Measurements from ENCODE around the gene KCNT1.
A peak's percentile ranks its signal among the peaks of the same experiment; 100 is the strongest.

KCNT1 gene

DNA sequence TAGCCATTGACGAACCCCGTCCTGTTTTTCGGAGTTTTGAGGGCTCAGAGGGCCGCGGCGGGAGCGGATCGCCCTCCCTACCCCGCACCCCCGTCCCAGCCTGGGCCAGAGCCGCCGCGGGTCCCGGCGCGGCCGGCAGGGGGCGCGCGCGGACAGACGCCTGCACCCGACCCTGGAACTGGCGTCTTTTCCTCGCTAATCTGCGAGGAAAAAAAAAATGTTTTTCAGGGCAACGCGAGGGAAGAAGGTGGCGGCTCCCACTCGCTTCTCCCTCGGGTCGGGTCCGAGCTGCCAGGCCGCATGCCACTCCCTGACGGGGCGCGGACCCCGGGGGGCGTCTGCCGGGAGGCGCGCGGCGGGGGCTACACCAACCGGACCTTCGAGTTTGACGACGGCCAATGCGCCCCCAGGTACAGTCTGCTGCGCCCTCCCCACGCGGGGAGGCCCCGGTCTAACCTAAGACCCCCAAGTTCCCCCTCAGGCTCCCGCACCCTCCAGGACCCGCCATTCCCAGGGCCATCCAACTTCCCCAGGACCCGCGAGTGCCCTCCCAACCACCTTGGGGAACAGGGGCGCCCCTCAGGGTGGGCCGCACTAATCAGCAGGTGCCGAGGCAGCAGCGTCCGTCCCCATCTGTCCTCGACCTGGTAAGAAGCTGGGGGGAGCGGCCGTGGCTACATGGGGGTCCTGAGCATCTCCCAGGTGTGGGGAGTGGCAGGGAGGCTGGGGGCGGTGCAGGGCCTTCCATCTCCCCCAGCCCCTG lies at the start of gene KCNT1:
Gene KCNT1 (plus strand): TSS at position 227 of the 763 bp plus-strand sequence. CDS start 74 bp downstream, at position 301.
- no peak within 1 kb of the TSS for H3K4me3 ChIP-seq (ENCODE audit: low read depth, low read length)
- TF ChIP-seq POLR2A (IDR thresholded peaks at IDR 0.05; ENCODE audit: extremely low read depth, insufficient read length): no peak
- TF ChIP-seq, protein P1, sequence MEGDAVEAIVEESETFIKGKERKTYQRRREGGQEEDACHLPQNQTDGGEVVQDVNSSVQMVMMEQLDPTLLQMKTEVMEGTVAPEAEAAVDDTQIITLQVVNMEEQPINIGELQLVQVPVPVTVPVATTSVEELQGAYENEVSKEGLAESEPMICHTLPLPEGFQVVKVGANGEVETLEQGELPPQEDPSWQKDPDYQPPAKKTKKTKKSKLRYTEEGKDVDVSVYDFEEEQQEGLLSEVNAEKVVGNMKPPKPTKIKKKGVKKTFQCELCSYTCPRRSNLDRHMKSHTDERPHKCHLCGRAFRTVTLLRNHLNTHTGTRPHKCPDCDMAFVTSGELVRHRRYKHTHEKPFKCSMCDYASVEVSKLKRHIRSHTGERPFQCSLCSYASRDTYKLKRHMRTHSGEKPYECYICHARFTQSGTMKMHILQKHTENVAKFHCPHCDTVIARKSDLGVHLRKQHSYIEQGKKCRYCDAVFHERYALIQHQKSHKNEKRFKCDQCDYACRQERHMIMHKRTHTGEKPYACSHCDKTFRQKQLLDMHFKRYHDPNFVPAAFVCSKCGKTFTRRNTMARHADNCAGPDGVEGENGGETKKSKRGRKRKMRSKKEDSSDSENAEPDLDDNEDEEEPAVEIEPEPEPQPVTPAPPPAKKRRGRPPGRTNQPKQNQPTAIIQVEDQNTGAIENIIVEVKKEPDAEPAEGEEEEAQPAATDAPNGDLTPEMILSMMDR (IDR thresholded peaks at IDR 0.05; ENCODE audit: low read depth, low read length): peak; percentile 71
- DNase-seq (ENCODE audit: low read depth): peak; percentile 51

DNA sequence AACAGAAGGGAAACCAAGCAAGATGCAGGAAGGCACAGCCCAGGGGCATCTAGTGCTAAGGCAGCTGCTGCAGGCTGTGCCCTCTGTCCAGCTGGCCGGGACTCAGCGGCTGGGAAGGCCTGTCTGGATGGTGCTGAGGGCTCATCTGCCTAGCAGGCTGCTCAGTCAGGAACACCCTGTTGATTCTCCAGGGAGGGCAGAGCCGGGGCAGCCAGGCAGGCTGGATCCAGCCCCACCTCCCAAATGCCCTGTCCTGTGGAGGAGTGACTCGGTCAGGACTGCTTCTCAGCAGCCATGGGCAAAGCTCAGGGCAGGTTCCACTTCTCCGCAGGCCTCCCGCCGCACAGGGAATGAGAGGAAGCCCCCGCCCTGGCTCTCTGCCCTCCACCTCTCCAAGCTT lies 46.7 kb upstream of the KCNT1 start:
- H3K4me3 ChIP-seq (ENCODE audit: low read depth, low read length): no peak overlapping the region
- DNase-seq (ENCODE audit: low read depth): no peak
- TF ChIP-seq, protein P2, sequence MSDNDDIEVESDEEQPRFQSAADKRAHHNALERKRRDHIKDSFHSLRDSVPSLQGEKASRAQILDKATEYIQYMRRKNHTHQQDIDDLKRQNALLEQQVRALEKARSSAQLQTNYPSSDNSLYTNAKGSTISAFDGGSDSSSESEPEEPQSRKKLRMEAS (IDR thresholded peaks at IDR 0.05; ENCODE audit: low read depth, low read length): no peak
- TF ChIP-seq, protein P1 (IDR thresholded peaks at IDR 0.05; ENCODE audit: low read depth, low read length): no peak
- TF ChIP-seq POLR2A (IDR thresholded peaks at IDR 0.05; ENCODE audit: extremely low read depth, insufficient read length) (no peak), MYC (IDR thresholded peaks at IDR 0.05; ENCODE audit: low read depth, low read length) (no peak)

DNA sequence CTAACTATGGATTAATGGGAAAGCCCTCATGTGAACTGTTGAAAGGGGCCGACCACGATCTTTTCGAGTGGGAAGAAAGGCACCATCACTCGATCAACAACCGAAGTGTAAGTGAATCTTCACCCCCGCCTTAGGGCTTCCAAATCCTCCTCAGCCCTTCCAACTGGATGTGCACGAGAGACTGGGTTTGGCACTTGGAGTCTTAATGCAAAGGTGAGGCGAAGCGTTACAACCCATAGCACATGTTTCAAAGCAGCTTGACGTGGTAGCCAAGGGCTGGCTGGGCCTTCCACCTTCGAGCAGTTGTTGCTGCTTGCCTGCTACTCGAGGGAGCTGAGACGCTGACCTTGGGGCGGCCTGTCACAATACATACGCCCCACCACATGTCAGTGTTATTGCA lies 44.6 kb upstream of the KCNT1 start:
- no peak for TF ChIP-seq MYC (IDR thresholded peaks at IDR 0.05; ENCODE audit: low read depth, low read length)
- TF ChIP-seq, protein P1 (IDR thresholded peaks at IDR 0.05; ENCODE audit: low read depth, low read length): no peak
- no peak for DNase-seq (ENCODE audit: low read depth)
- H3K4me3 ChIP-seq (ENCODE audit: low read depth, low read length): no peak overlapping the region

DNA sequence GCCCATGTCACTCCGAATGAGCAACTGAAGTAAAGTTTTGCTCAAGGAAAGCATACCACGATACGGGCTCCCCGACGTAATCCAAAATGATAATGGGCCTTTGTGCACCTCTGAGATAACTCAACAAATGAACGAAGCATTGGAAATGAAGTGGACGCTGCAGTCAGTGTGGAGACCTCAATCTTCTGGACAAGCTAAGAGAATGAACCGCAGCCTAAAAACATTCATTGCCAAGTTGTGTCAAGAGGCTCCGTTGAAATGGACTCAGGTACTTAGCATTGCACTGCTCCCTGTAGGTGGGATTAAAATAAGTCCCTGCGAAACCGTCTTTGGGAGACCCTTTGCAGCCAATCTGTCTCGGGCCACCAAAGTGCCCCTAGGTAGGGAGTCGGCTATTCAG lies 42.7 kb upstream of the KCNT1 start:
- H3K4me3 ChIP-seq (ENCODE audit: low read depth, low read length): no peak overlapping the region
- no peak for DNase-seq (ENCODE audit: low read depth)
- TF ChIP-seq MYC (IDR thresholded peaks at IDR 0.05; ENCODE audit: low read depth, low read length) (no peak), POLR2A (IDR thresholded peaks at IDR 0.05; ENCODE audit: extremely low read depth, insufficient read length) (no peak)
- TF ChIP-seq, protein P1 (IDR thresholded peaks at IDR 0.05; ENCODE audit: low read depth, low read length): no peak
- TF ChIP-seq, protein P2 (IDR thresholded peaks at IDR 0.05; ENCODE audit: low read depth, low read length): no peak

DNA sequence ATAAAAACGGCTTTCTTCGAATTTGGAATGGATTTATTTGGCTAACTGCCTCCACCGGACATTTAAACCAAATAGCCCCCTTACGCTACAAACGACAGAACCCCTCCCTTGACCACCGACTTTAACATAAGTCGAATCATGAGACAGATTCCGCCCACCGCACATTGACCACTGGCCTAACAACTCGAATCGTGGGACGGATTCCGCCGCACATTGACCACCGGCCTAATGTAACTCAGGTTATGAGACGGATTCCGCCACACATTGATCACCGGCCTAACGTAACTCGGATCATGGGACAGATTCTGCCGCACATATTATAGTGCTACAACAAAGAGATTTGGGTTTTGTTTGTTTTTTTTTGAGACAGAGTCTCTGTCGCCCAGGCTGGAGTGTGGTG lies 41.6 kb upstream of the KCNT1 start:
- no peak for TF ChIP-seq POLR2A (IDR thresholded peaks at IDR 0.05; ENCODE audit: extremely low read depth, insufficient read length)
- TF ChIP-seq, protein P2 (IDR thresholded peaks at IDR 0.05; ENCODE audit: low read depth, low read length): no peak
- TF ChIP-seq MYC (IDR thresholded peaks at IDR 0.05; ENCODE audit: low read depth, low read length): no peak
- TF ChIP-seq, protein P1 (IDR thresholded peaks at IDR 0.05; ENCODE audit: low read depth, low read length): no peak
- H3K4me3 ChIP-seq (ENCODE audit: low read depth, low read length): no peak overlapping the region
- DNase-seq (ENCODE audit: low read depth): no peak
